Measurements from ENCODE around the gene CYB561A3.

CYB561A3 gene

DNA sequence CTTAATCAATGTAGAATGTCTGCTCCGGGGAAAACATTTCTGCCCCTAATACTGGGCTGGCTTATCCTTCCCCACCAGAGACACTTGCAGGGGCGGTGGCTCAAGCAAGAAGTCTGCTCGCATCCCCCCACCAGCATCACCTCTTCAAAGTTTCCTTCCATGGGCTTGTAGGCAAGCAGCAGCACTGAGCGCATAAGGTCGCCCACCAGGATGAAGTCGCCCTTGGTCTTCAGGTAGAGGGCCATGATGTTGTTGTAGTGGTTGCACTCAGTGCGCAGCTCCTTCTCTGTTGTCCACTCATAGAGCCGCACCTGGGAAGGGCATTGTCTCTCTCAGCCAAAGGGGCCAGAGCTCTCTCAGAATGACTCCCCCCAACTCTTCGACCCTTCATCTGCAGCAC, 58.0 kb downstream of the CYB561A3 start:
- POLR2A ChIA-PET = no interaction called here
- no peak for DNase-seq (ENCODE audit: low read depth, low spot score)
- no peak for TF ChIP-seq CTCF (IDR thresholded peaks at IDR 0.05; ENCODE audit: insufficient read depth, low read length, missing control alignments)
- no peak overlapping the region for H3K4me3 ChIP-seq (ENCODE audit: low read depth, low read length)
- CTCF ChIA-PET = no interaction called here

- CTCF ChIA-PET = no interaction called here
- TF ChIP-seq CTCF (IDR thresholded peaks at IDR 0.05; ENCODE audit: insufficient read depth, low read length, missing control alignments) = no peak
- no peak overlapping the region for H3K4me3 ChIP-seq (ENCODE audit: low read depth, low read length)
- DNase-seq (ENCODE audit: low read depth, low spot score) = no peak
- POLR2A ChIA-PET = no interaction called here
These were observed 59.1 kb downstream of the CYB561A3 start for GRCh38 chr11:61302550-61302949.

Data from AG04449 (cell line).